Measurements from ENCODE around the gene ITGA6.

Gene ITGA6

GRCh38 chr2:172552547-172553291, 125.3 kb downstream of the ITGA6 start:
- TF ChIP-seq POLR2A (IDR thresholded peaks at IDR 0.05; ENCODE audit: low read length) (no peak), GATA1 (IDR thresholded peaks at IDR 0.05; ENCODE audit: low read depth, low read length) (no peak)
- peak; percentile 87 to 90 for DNase-seq

GRCh38 chr2:172554352-172555271, 127.2 kb downstream of the ITGA6 start:
- DNase-seq, result peak; percentile 29 to 45
- TF ChIP-seq GATA1 (IDR thresholded peaks at IDR 0.05; ENCODE audit: low read depth, low read length) (no peak), POLR2A (IDR thresholded peaks at IDR 0.05; ENCODE audit: low read length) (no peak)

GRCh38 chr2:172555272-172555521, 127.8 kb downstream of the ITGA6 start:
- TF ChIP-seq POLR2A (IDR thresholded peaks at IDR 0.05; ENCODE audit: low read length) (no peak), GATA1 (IDR thresholded peaks at IDR 0.05; ENCODE audit: low read depth, low read length) (no peak)
- DNase-seq, result no peak

All from erythroblast (primary cell).